OCI-LY7 (cell line): ENCODE results near the gene CHRNA7. TPM values are rescaled to one million over a fixed set of nuclear protein-coding genes. Genes with fewer than 3 reads are reported as not detected.
"Not testable (repeated sequence)": the region's sequence is repeated elsewhere in the genome, so short reads cannot be mapped to it uniquely, and the experiment has no call there.

ENCODE experiments used
- BruUV-seq: library from RNA; stranded (reverse); fragments of 400-500 nt; replicated peaks from 2 replicates; lab custom pipeline; 2021; lab: Mats Ljungman, UMichigan
- CTCF ChIA-PET: fragments of 300-600 bp; sonication (Branson Sonifier 250); formaldehyde crosslinking; loops from one replicate; lab custom pipeline; 2022; ENCODE audit warnings: antibody characterized with exemption; ENCODE audit not compliant: unreplicated experiment; lab: Charles Lee
- POLR2A ChIA-PET: fragments of 300-600 bp; sonication (Branson Sonifier 250); formaldehyde crosslinking; loops from one replicate; lab custom pipeline; 2022; ENCODE audit warnings: antibody characterized with exemption; lab: Charles Lee
- DNase-seq: peaks from one replicate; pipeline ENCODE4 v3.0.0-alpha.2; 2015; ENCODE audit warnings: low spot score
- H2AFZ ChIP-seq: fragments of 200-600 bp; sonication (generic), shearing (Covaris generic); 2 replicates; pipeline ENCODE4 v1.6.1; 2014; ENCODE audit warnings: mild to moderate bottlenecking, antibody characterized with exemption, low read length, moderate library complexity
- H3K27ac ChIP-seq: fragments of 200-600 bp; sonication (generic); 2 replicates; pipeline ENCODE4 v1.5.1; 2014; ENCODE audit warnings: mixed run types, low read depth, mild to moderate bottlenecking, moderate library complexity, low read length, inconsistent platforms; ENCODE audit not compliant: poor library complexity, severe bottlenecking
- H3K36me3 ChIP-seq: fragments of 200-600 bp; sonication (generic); 2 replicates; pipeline ENCODE4 v1.6.1; 2014; ENCODE audit warnings: mild to moderate bottlenecking, antibody characterized with exemption, low read length, moderate library complexity, mixed read lengths; ENCODE audit not compliant: insufficient read depth
- H3K4me1 ChIP-seq: fragments of 200-600 bp; sonication (generic); 2 replicates; pipeline ENCODE4 v1.5.1; 2014; ENCODE audit warnings: mild to moderate bottlenecking, low read length; ENCODE audit not compliant: insufficient read depth, poor library complexity, severe bottlenecking
- H3K4me2 ChIP-seq: fragments of 200-600 bp; sonication (generic); 2 replicates; pipeline ENCODE4 v1.6.1; 2014; ENCODE audit warnings: mild to moderate bottlenecking, low read length
- H3K4me3 ChIP-seq: fragments of 200-600 bp; sonication (generic); 2 replicates; pipeline ENCODE4 v1.5.1; 2014; ENCODE audit warnings: mild to moderate bottlenecking, low read depth, low read length; ENCODE audit not compliant: poor library complexity, severe bottlenecking
- H3K79me2 ChIP-seq: fragments of 200-600 bp; sonication (generic); 2 replicates; pipeline ENCODE4 v1.6.1; 2016; ENCODE audit warnings: low read depth, mild to moderate bottlenecking, low read length, moderate library complexity, mixed read lengths; ENCODE audit not compliant: insufficient read depth
- H3K9me2 ChIP-seq: fragments of 200-600 bp; sonication (generic); 2 replicates; pipeline ENCODE4 v1.6.1; 2016; ENCODE audit warnings: mild to moderate bottlenecking, low read length, mixed read lengths; ENCODE audit not compliant: insufficient read depth
- H3K9me3 ChIP-seq: fragments of 200-600 bp; sonication (generic); 2 replicates; pipeline ENCODE4 v1.6.1; 2014; ENCODE audit warnings: mild to moderate bottlenecking, mixed run types, low read length, mixed read lengths
- H4K20me1 ChIP-seq: fragments of 200-600 bp; sonication (generic); 2 replicates; pipeline ENCODE4 v1.6.1; 2014; ENCODE audit warnings: mild to moderate bottlenecking, antibody characterized with exemption, low read length, moderate library complexity, mixed read lengths; ENCODE audit not compliant: insufficient read depth
- CTCF ChIP-seq: fragments of 200-600 bp; sonication (generic); conservative IDR thresholded peaks from 2 replicates; pipeline ENCODE4 v1.5.1; 2014; ENCODE audit warnings: mild to moderate bottlenecking, antibody characterized with exemption, low read length, moderate library complexity, mixed read lengths
- EZH2phosphoT487 ChIP-seq: fragments of 200-600 bp; sonication (generic); IDR thresholded peaks from 2 replicates; pipeline ENCODE4 v1.6.1; 2018; ENCODE audit warnings: low read depth, borderline replicate concordance, mild to moderate bottlenecking, mixed run types, antibody characterized with exemption, low read length, moderate library complexity, mixed read lengths
- intact Hi-C: fragments of 100-400 bp; cut with micrococcal nuclease; formaldehyde crosslinking; loops from one replicate; pipeline ENCODE4 v1.10.0; 2022; ENCODE audit not compliant: unreplicated experiment
- small RNA-seq: library from RNA; depleted of rRNA; stranded (forward); fragments of <200 nt; gene quantifications from one replicate; pipeline ENCODE3, GENCODE V24; 2014
- total RNA-seq, 2 experiments: library from RNA; depleted of rRNA in 1 of 2; stranded (reverse); fragments of >200 nt in 1 of 2; shearing (Covaris generic) in 1 of 2; gene quantifications; 2 replicates each; pipeline ENCODE4 v1.2.3, GENCODE V29; 2014 to 2022

The CHRNA7 gene
- total RNA-seq, 2 experiments from 2014 or later, result not detected

- DNase-seq, H3K27ac ChIP-seq, H3K79me2 ChIP-seq, H2AFZ ChIP-seq, H4K20me1 ChIP-seq, CTCF ChIA-PET, H3K9me3 ChIP-seq, H3K9me2 ChIP-seq, POLR2A ChIA-PET, H3K4me1 ChIP-seq, H3K4me3 ChIP-seq, intact Hi-C loops, BruUV-seq, H3K36me3 ChIP-seq, H3K4me2 ChIP-seq: not testable (repeated sequence)
Measured at GRCh38 chr15:32198938-32199337, 168.6 kb downstream of the CHRNA7 start.

GRCh38 chr15:32209081-32209480 is 178.8 kb downstream of the CHRNA7 start:
- DNase-seq, POLR2A ChIA-PET, H3K4me1 ChIP-seq: not testable (repeated sequence)

GRCh38 chr15:32218666-32219065 is 188.4 kb downstream of the CHRNA7 start:
- intact Hi-C loops, result no loop called here
- no peak overlapping the region for H2AFZ ChIP-seq
- ChIA-PET POLR2A (no interaction called here), CTCF (no interaction called here)
- H3K9me2 ChIP-seq, result no peaks in the 10 kb centered on the region
- no peak overlapping the region for H3K4me3 ChIP-seq
- no peaks in the 10 kb centered on the region for H3K4me1 ChIP-seq
- no peaks in the 10 kb centered on the region for H3K79me2 ChIP-seq
- no TSS peak for BruUV-seq
- DNase-seq, result no peak
- no peaks in the 10 kb centered on the region for H4K20me1 ChIP-seq
- no peak overlapping the region for H3K4me2 ChIP-seq
- TF ChIP-seq EZH2phosphoT487, result no peak
- no peak for TF ChIP-seq CTCF
- no peaks in the 10 kb centered on the region for H3K36me3 ChIP-seq
- H3K27ac ChIP-seq, result no peak overlapping the region
- H3K9me3 ChIP-seq, result no peaks in the 10 kb centered on the region

More at GRCh38 chr15:32209081-32209480, 178.8 kb downstream of the CHRNA7 start:
- BruUV-seq, H3K4me3 ChIP-seq, H4K20me1 ChIP-seq, CTCF ChIA-PET, H3K79me2 ChIP-seq, H3K36me3 ChIP-seq, H2AFZ ChIP-seq, H3K9me3 ChIP-seq, H3K9me2 ChIP-seq, H3K4me2 ChIP-seq, intact Hi-C loops, H3K27ac ChIP-seq: not testable (repeated sequence)

Small RNAs within 50 kb of the gene (small RNA-seq; reads per million reads assigned to genes)
- gene RF00019, result not detected

Other genes starting within 250 kb of the CHRNA7 start
- 0.06 and 0.13 TPM in 2 replicates for gene OTUD7A, start 159.8 kb upstream of the CHRNA7 start, total RNA-seq (2014; rRNA removed; shearing (Covaris generic))
- 0.42 and 0.96 TPM in 2 replicates for gene OTUD7A, start 159.8 kb upstream of the CHRNA7 start, total RNA-seq (2022)